Osteocyte (in vitro differentiated cells): ENCODE results near the gene BABAM2. TPM values are rescaled to one million over a fixed set of nuclear protein-coding genes. Genes with fewer than 3 reads are reported as not detected.

Experiments used
- DNase-seq: peaks from one replicate; pipeline ENCODE4 v3.0.0; 2021; ENCODE audit warnings: mixed read lengths; ENCODE audit not compliant: unreplicated experiment; ENCODE audit errors: extremely low spot score
- H3K27ac Mint-ChIP-seq: one replicate; pipeline ENCODE4 v1.8.0; 2021; ENCODE audit warnings: mild to moderate bottlenecking, mixed read lengths; ENCODE audit not compliant: unreplicated experiment
- H3K27me3 Mint-ChIP-seq: one replicate; pipeline ENCODE4 v1.8.0; 2021; ENCODE audit warnings: mixed read lengths; ENCODE audit not compliant: unreplicated experiment
- H3K36me3 Mint-ChIP-seq: one replicate; pipeline ENCODE4 v1.8.0; 2021; ENCODE audit warnings: mixed read lengths; ENCODE audit not compliant: unreplicated experiment
- H3K4me1 Mint-ChIP-seq: one replicate; pipeline ENCODE4 v1.8.0; 2021; ENCODE audit warnings: mixed read lengths; ENCODE audit not compliant: unreplicated experiment
- H3K4me3 Mint-ChIP-seq: one replicate; pipeline ENCODE4 v1.8.0; 2021; ENCODE audit warnings: mild to moderate bottlenecking, moderate library complexity, mixed read lengths; ENCODE audit not compliant: unreplicated experiment
- H3K9me3 Mint-ChIP-seq: one replicate; pipeline ENCODE4 v1.8.0; 2021; ENCODE audit warnings: mixed read lengths; ENCODE audit not compliant: unreplicated experiment
- total RNA-seq: library from RNA; stranded (reverse); gene quantifications from 2 replicates; pipeline ENCODE4 v1.2.1, GENCODE V29; 2021
- TF ChIP-seq, protein P1 (sequence below): fragments of 200-600 bp; sonication (generic); IDR thresholded peaks from 2 replicates; pipeline ENCODE4 v1.5.0; 2021; ENCODE audit warnings: antibody characterized with exemption, mild to moderate bottlenecking, moderate library complexity

The BABAM2 gene
- total RNA-seq, 1 donor from 2014 or later: 43.6 TPM

DNA sequence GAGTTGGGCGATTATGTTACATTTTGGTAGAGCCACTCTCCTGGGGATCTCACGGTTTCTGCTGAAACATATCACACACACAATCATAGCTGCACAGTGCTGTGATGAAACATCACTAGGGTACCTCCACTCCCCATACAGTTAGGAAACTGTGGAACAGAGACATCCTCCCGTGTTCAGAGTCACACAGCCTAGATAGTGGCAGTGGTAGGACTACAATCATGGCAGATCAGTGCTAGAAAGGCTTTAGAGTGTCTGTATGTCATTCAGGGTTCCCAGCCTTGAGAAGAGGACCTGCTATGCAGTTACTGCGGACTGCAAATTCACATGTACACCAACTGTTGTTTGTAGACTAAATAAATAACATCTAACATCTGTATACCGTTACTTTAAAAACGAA, 291.8 kb downstream of the BABAM2 start:
- TF ChIP-seq, protein P1, sequence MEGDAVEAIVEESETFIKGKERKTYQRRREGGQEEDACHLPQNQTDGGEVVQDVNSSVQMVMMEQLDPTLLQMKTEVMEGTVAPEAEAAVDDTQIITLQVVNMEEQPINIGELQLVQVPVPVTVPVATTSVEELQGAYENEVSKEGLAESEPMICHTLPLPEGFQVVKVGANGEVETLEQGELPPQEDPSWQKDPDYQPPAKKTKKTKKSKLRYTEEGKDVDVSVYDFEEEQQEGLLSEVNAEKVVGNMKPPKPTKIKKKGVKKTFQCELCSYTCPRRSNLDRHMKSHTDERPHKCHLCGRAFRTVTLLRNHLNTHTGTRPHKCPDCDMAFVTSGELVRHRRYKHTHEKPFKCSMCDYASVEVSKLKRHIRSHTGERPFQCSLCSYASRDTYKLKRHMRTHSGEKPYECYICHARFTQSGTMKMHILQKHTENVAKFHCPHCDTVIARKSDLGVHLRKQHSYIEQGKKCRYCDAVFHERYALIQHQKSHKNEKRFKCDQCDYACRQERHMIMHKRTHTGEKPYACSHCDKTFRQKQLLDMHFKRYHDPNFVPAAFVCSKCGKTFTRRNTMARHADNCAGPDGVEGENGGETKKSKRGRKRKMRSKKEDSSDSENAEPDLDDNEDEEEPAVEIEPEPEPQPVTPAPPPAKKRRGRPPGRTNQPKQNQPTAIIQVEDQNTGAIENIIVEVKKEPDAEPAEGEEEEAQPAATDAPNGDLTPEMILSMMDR: no peak
- no peak for DNase-seq
- Mint-ChIP-seq H3K27ac (no peak overlapping the region), H3K4me1 (peaks cover 14% of the 10 kb centered on the region), H3K27me3 (no peaks in the 10 kb centered on the region), H3K36me3 (peaks cover 8% of the 10 kb centered on the region), H3K4me3 (no peak overlapping the region), H3K9me3 (peaks cover 25% of the 10 kb centered on the region)

DNA sequence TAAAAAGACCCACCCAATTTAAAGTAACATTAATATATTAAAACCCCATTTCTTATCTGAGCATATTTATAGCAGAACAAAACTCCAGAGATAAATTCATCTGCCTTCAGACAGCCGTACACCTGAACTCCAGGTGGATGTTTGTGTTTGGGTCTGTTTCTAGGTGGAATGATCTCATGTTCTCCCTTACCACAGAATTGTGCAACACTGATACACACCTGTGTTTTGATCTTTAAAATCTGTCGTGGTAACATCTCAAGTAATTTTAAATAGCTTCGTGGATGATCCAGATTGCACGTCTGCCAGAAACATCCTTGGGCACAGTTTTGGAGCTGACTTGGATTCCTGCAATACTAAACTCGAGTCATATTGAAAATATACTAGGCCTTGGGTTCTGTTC, 294.6 kb downstream of the BABAM2 start:
- Mint-ChIP-seq H3K4me3 (no peak overlapping the region), H3K27me3 (no peaks in the 10 kb centered on the region), H3K36me3 (no peaks in the 10 kb centered on the region), H3K27ac (no peak overlapping the region), H3K9me3 (peaks cover 9% of the 10 kb centered on the region), H3K4me1 (peaks cover 14% of the 10 kb centered on the region)
- DNase-seq: no peak
- TF ChIP-seq, protein P1: no peak

GRCh38 chr2:28185891-28186290, 295.4 kb downstream of the BABAM2 start:
- DNase-seq: no peak
- no peak overlapping the region for H3K4me3 Mint-ChIP-seq
- H3K36me3 Mint-ChIP-seq: peaks cover 2% of the 10 kb centered on the region
- peaks cover 3% of the 10 kb centered on the region for H3K9me3 Mint-ChIP-seq
- H3K27me3 Mint-ChIP-seq: no peaks in the 10 kb centered on the region
- peaks cover 19% of the 10 kb centered on the region for H3K4me1 Mint-ChIP-seq
- peak overlapping the region; percentile 74 for H3K27ac Mint-ChIP-seq
- TF ChIP-seq, protein P1: no peak

- H3K36me3 Mint-ChIP-seq: peaks cover 2% of the 10 kb centered on the region
- H3K27me3 Mint-ChIP-seq: no peaks in the 10 kb centered on the region
- TF ChIP-seq, protein P1: no peak
- no peak for DNase-seq
- H3K27ac Mint-ChIP-seq: no peak overlapping the region
- peaks cover 3% of the 10 kb centered on the region for H3K9me3 Mint-ChIP-seq
- H3K4me3 Mint-ChIP-seq: no peak overlapping the region
- H3K4me1 Mint-ChIP-seq: peaks cover 24% of the 10 kb centered on the region
Measured at GRCh38 chr2:28187186-28187585, 296.7 kb downstream of the BABAM2 start.

- H3K36me3 Mint-ChIP-seq: peaks cover 2% of the 10 kb centered on the region
- H3K27ac Mint-ChIP-seq: no peak overlapping the region
- DNase-seq: no peak
Measured at GRCh38 chr2:28188436-28188835, 297.9 kb downstream of the BABAM2 start.

More at GRCh38 chr2:28188436-28188835, 297.9 kb downstream of the BABAM2 start:
- Mint-ChIP-seq H3K27me3 (no peaks in the 10 kb centered on the region), H3K4me1 (peaks cover 24% of the 10 kb centered on the region), H3K9me3 (peaks cover 3% of the 10 kb centered on the region), H3K4me3 (no peak overlapping the region)
- TF ChIP-seq, protein P1: no peak
